ENCODE measurements around the gene SGPL1. TPM values are rescaled to one million over a fixed set of nuclear protein-coding genes. Genes with fewer than 3 reads are reported as not detected.

The SGPL1 gene
- total RNA-seq, 4 donors from 2014 or later, result 58.0 to 120 (median 74.0) TPM

DNA sequence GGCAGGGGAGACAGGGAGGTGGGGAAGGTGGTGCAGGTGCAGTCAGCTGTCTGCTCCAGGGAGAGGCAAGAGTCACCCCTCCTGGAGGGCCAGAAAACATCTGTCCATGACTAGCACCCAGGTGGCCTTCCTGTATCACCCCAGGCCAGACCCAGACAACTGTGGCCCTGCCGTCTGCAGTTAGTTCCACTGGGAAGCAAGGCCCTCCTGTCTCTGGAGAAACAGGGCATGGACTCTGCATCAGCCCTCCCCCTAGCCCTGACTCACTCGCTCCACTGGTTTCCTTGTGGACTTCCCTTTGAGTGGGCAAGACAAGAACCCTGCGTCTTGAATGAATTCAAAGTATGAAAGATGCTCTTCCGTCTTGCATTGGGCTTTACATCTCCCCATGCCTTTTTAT is 43.1 kb upstream of the SGPL1 start:
- 81 to 92% methylated on average over 4 of the region's 4 CpGs for WGBS, 2 donors
- TF ChIP-seq, protein P1, sequence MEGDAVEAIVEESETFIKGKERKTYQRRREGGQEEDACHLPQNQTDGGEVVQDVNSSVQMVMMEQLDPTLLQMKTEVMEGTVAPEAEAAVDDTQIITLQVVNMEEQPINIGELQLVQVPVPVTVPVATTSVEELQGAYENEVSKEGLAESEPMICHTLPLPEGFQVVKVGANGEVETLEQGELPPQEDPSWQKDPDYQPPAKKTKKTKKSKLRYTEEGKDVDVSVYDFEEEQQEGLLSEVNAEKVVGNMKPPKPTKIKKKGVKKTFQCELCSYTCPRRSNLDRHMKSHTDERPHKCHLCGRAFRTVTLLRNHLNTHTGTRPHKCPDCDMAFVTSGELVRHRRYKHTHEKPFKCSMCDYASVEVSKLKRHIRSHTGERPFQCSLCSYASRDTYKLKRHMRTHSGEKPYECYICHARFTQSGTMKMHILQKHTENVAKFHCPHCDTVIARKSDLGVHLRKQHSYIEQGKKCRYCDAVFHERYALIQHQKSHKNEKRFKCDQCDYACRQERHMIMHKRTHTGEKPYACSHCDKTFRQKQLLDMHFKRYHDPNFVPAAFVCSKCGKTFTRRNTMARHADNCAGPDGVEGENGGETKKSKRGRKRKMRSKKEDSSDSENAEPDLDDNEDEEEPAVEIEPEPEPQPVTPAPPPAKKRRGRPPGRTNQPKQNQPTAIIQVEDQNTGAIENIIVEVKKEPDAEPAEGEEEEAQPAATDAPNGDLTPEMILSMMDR (IDR thresholded peaks at IDR 0.05), result no peak
- TF ChIP-seq POLR2A (IDR thresholded peaks at IDR 0.05), result no peak
- intact Hi-C loops (cut with DNase I; ENCODE audit: low total_unique reads), result no loop called here
- peak in 1 of 2 donors; percentile 45 for DNase-seq (ENCODE audit: low spot score in 2 of 2)
- H3K4me3 ChIP-seq (ENCODE audit: low read depth, poor library complexity, severe bottlenecking), result no peak overlapping the region

DNA sequence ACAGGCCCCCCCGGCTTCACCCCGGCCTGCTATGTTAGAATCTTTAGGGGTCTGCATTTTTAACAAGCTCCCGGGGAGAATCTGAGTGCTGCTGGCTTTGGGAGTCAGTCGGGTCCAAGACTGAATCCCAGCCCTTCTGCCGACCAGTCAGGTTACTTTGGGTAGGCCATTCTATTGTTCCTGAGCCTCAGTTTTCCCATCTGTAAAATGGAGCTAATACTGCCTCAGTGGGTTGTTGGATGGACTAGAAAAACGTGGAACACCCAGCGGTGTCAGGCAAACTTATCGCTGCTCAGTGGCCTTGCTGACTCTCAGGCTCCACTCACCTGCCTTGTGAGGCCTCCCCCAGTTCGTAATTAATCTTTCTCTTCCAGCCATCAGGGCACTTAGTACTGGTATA is 42.3 kb upstream of the SGPL1 start:
- no peak overlapping the region for H3K4me3 ChIP-seq (ENCODE audit: low read depth, poor library complexity, severe bottlenecking)
- intact Hi-C loops (cut with DNase I; ENCODE audit: low total_unique reads), result no loop called here
- peak in 1 of 2 donors; percentile 36 for DNase-seq (ENCODE audit: low spot score in 2 of 2)
- TF ChIP-seq, protein P1 (IDR thresholded peaks at IDR 0.05), result no peak
- no peak for TF ChIP-seq POLR2A (IDR thresholded peaks at IDR 0.05)
- 95 to 97% methylated on average over 8 of the region's 9 CpGs for WGBS, 2 donors

DNA sequence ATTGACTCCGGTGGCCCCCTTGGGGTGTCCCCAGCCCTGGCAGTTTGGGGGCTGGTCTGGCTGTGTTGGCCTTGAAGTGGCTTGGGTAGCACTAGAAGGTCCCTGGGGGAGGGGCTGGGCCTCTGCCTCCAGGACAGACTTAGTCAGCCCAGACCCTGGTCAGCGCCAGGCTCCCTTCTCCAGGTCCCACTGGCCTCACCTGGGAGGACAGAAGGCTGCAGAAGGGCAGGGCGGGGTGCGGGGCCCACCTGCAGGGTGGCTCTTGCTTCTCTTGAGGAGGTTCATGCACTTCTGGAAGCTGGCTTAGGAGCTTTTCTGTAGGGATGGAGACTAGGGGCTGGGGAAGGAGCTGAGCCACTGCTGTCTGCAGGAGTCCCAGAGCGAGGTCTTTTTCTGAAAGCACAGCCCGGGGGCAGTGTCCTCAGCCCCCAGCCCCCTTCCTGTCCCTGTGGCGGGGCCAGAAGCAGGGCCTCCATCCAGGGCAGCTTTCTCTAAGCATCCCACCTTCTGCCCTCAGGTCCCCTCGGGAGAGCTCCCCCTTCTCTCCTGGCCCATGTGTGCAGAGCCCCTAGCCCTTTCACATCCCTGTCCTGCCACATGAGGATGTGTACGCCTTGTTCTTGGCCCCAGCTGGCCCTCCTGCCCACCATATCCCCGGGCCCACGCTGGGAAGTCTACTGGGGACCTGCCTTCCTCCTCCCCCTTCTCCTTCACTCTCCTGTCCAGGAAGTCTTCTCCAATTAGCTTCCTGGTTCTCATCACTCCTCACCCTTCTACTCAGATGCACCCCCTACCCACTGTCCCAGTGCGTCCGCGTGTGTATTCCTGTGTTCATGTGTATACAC is 41.6 kb upstream of the SGPL1 start:
- WGBS, 2 donors, result 86 to 92% methylated on average over 13 to 14 of the region's 14 CpGs
- peak in 1 of 2 donors; percentile 66 for DNase-seq (ENCODE audit: low spot score in 2 of 2)
- no peak overlapping the region for H3K4me3 ChIP-seq (ENCODE audit: low read depth, poor library complexity, severe bottlenecking)
- TF ChIP-seq, protein P1 (IDR thresholded peaks at IDR 0.05), result no peak
- TF ChIP-seq POLR2A (IDR thresholded peaks at IDR 0.05), result no peak
- intact Hi-C loops (cut with DNase I; ENCODE audit: low total_unique reads), result no loop called here

DNA sequence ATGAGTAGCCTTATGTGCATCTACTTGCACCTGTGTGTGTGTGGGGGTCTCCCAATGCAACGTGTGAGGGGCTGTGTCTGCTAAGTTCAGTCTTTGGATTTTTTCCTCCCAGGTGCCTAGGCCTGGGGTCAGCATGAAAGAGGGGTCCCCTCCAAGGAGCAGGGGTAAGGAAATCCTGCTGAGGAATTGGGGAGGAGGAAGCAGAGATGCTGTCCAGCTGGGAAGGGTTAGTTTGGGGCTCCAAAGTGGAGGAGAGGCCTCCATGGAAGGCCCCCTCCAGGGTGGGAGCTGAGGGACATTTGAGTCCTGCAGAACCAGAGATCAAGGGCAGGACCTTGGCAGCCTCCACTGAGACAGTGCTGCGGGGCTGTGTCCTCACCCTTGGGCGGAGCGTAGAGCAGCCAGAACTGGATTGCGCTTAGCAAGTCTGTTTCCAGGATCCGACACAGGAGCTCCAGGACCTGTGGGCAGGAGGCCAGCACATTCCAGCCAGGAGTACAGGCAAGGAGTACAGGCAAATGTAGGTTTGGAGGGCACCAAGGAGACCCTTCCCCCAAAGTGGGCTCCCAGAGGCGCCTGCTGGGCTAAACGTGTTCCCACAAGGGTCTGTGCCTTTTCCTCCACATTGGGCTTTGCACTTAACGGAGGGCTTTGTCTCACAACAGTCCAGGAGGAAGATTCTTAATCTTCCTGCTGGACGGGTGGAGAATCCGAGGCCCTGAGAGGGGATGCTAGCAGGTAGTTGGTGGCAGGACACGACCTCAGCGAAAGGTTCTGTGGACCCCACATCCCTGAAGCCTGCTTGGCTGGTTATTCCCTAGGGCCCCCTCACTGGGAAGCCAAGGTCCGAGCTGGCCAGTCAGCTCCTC is 40.7 kb upstream of the SGPL1 start:
- no peak for TF ChIP-seq POLR2A (IDR thresholded peaks at IDR 0.05)
- TF ChIP-seq, protein P1 (IDR thresholded peaks at IDR 0.05), result no peak
- intact Hi-C loops (cut with DNase I; ENCODE audit: low total_unique reads), result no loop called here
- H3K4me3 ChIP-seq (ENCODE audit: low read depth, poor library complexity, severe bottlenecking), result no peak overlapping the region
- WGBS, 2 donors, result 56 to 70% methylated on average over 13 to 14 of the region's 14 CpGs
- DNase-seq (ENCODE audit: low spot score in 2 of 2), result peak in 1 of 2 donors; percentile 88

DNA sequence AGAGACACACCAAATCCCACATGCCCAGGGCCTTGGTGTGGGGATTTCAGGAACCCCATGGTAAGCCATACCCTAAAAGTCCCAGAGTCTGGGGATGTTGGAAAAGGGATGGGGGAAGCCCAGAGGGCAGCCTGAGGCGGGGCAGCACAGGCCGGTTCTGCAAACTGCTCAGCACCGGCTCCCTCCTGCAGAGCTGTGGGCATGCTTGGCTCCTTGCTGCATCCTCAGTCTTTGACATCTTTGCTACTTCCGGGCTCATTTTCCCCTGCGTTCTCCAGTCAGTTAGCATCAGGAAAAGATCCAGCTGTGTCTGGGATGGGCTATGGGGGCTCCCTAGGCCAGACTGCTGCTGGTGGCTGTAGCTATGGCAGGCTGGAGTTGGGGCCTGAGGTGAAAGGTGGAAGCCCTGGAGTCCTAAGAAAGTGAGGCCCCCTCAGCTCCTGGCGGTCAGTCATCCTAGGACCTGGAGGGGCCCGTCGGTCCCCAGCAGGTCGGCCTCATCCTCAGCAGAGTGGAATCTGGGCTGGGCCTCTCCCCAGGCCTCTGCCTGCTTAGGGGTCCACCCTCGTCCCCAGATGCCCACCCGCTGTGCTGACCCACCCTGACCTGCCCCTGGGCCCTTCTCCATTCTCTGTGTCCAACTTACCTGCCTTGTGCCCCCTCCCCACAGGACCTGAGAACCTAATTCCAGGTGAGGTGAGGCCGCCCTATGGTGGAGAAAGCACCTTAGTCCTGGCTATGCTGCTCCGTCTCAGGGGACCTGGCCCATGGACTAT is 39.9 kb upstream of the SGPL1 start:
- H3K4me3 ChIP-seq (ENCODE audit: low read depth, poor library complexity, severe bottlenecking), result no peak overlapping the region
- 80 to 96% methylated on average over 12 to 13 of the region's 13 CpGs for WGBS, 2 donors
- intact Hi-C loops (cut with DNase I; ENCODE audit: low total_unique reads), result no loop called here
- TF ChIP-seq, protein P1 (IDR thresholded peaks at IDR 0.05), result no peak
- TF ChIP-seq POLR2A (IDR thresholded peaks at IDR 0.05), result no peak
- DNase-seq (ENCODE audit: low spot score in 2 of 2), result peak in 1 of 2 donors; percentile 68
